Measurements from ENCODE around the gene UBE2G2. TPM values are rescaled to one million over a fixed set of nuclear protein-coding genes. Genes with fewer than 3 reads are reported as not detected.

UBE2G2 gene
- total and polyA plus RNA-seq, 2 donors (not counting 3 experiments of a cell fraction or from before 2014, with no cell fraction given) = 95.0 to 114 TPM

- no peaks in the 10 kb centered on the region for H3K4me1 ChIP-seq (ENCODE audit: control insufficient read depth, extremely low read depth, insufficient read depth, low read length)
- ChIA-PET POLR2A (no interaction called here), CTCF (no interaction called here)
- no peak overlapping the region for H3K4me3 ChIP-seq (replicated peaks in 1 of 3; ENCODE audit: insufficient read depth in 1 of 3, low read depth in 1 of 3, low read length in 3 of 3)
- no peaks in the 10 kb centered on the region for H4K20me1 ChIP-seq (replicated peaks; ENCODE audit: control insufficient read depth, extremely low read depth, insufficient read depth, low read length)
- H3K9ac ChIP-seq (replicated peaks; ENCODE audit: extremely low read depth, insufficient read depth, low read length) = no peak overlapping the region
- H2AFZ ChIP-seq (ENCODE audit: low read depth, low read length) = no peak overlapping the region
- H3K36me3 ChIP-seq (ENCODE audit: control insufficient read depth in 2 of 2, extremely low read depth in 1 of 2, insufficient read depth in 2 of 2, low read length in 2 of 2) = no peaks in the 10 kb centered on the region
- BruUV-seq (replicated peaks) = no TSS peak
- DNase-seq (ENCODE audit: low read depth, low spot score) (no peak), FAIRE-seq (no peak)
- H3K4me2 ChIP-seq (ENCODE audit: insufficient read depth, low read length) = no peak overlapping the region
- H3K79me2 ChIP-seq (ENCODE audit: control insufficient read depth, insufficient read depth, low read length) = no peaks in the 10 kb centered on the region
- intact Hi-C loops (cut with micrococcal nuclease) (no loop called here), dilution Hi-C loops (cut with MboI; ENCODE audit: extremely low pct_ligation_motif_present, low sequenced_read_pairs) (no loop called here)
- no peak overlapping the region for H3K27ac ChIP-seq (ENCODE audit: insufficient read depth, low read depth, low read length)
- TF ChIP-seq POLR2A (IDR thresholded peaks at IDR 0.05; ENCODE audit: low read depth, low read length) = no peak
- TF ChIP-seq POLR2AphosphoS5 (IDR thresholded peaks at IDR 0.05; ENCODE audit: insufficient read depth, low read depth, low read length) = no peak
- no peak for TF ChIP-seq GATA2 (IDR thresholded peaks at IDR 0.05; ENCODE audit: insufficient read depth, insufficient read length, low read depth, low read length)
- TF ChIP-seq, protein P1, sequence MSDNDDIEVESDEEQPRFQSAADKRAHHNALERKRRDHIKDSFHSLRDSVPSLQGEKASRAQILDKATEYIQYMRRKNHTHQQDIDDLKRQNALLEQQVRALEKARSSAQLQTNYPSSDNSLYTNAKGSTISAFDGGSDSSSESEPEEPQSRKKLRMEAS (IDR thresholded peaks at IDR 0.05; ENCODE audit: insufficient read depth, insufficient read length) = no peak
- TF ChIP-seq MYC (IDR thresholded peaks at IDR 0.05; ENCODE audit: low read depth, low read length) = no peak
- TF ChIP-seq JUN (IDR thresholded peaks at IDR 0.05; ENCODE audit: borderline replicate concordance, insufficient read depth, insufficient read length, low read depth) = no peak
- TF ChIP-seq FOS (IDR thresholded peaks at IDR 0.05; ENCODE audit: borderline replicate concordance, insufficient read depth, low read length) = no peak
- TF ChIP-seq CTCF (IDR thresholded peaks at IDR 0.05; ENCODE audit: extremely low read depth in 1 of 2, insufficient read depth in 1 of 2, low read depth in 1 of 2, low read length in 2 of 2) = no peak
- TF ChIP-seq EZH2 (IDR thresholded peaks at IDR 0.05; ENCODE audit: borderline replicate concordance, low read depth, low read length, severe bottlenecking) = no peak
- peaks cover 0 to 4% of the 10 kb centered on the region in 2 experiments for H3K27me3 ChIP-seq (ENCODE audit: control insufficient read depth in 2 of 2, insufficient read depth in 2 of 2, low read length in 2 of 2)
- no peaks in the 10 kb centered on the region for H3K9me1 ChIP-seq (replicated peaks; ENCODE audit: control insufficient read depth, extremely low read depth, insufficient read depth, low read length)
- H3K9me3 ChIP-seq (replicated peaks; ENCODE audit: control insufficient read depth, insufficient read depth, low read length) = no peaks in the 10 kb centered on the region
Observed at GRCh38 chr21:44834951-44835646, 33.5 kb upstream of the UBE2G2 start.
